Caco-2 (cell line): ENCODE data around the gene XPR1. TPM values are rescaled to one million over a fixed set of nuclear protein-coding genes. Genes with fewer than 3 reads are reported as not detected.

Source experiments
- BruUV-seq: library from RNA; stranded (reverse); fragments of 400-500 nt; replicated peaks from 2 replicates; lab custom pipeline; 2021; lab: Mats Ljungman, UMichigan
- CTCF ChIA-PET: fragments of 300-600 bp; sonication (Branson Sonifier 250); formaldehyde crosslinking; loops from one replicate; lab custom pipeline; 2022; ENCODE audit warnings: antibody characterized with exemption; lab: Charles Lee
- POLR2A ChIA-PET: fragments of 300-600 bp; sonication (Branson Sonifier 250); formaldehyde crosslinking; loops from one replicate; lab custom pipeline; 2022; ENCODE audit warnings: antibody characterized with exemption; lab: Charles Lee
- DNase-seq, 2 experiments: peaks; one replicate each; pipeline versions ENCODE4 v3.0.0 to v3.0.0-alpha.2; 2020 to 2022
- H3K27me3 ChIP-seq: replicated peaks from 2 replicates; pipeline ENCODE4 v1.6.0; 2011; ENCODE audit warnings: low read length; ENCODE audit not compliant: control insufficient read depth, insufficient read depth
- H3K36me3 ChIP-seq: 2 replicates; pipeline ENCODE4 v1.5.1; 2011; ENCODE audit warnings: low read length; ENCODE audit not compliant: control insufficient read depth, insufficient read depth
- H3K4me1 ChIP-seq: fragments of 250-450 bp; sonication (Bioruptor Pico); 2 replicates; pipeline ENCODE4 v1.5.1; 2020; ENCODE audit warnings: mild to moderate bottlenecking
- H3K4me3 ChIP-seq: 2 replicates; pipeline ENCODE4 v1.5.1; 2011; ENCODE audit warnings: low read depth, mild to moderate bottlenecking, control low read depth, low read length
- H3K9me3 ChIP-seq: fragments of 250-450 bp; sonication (Bioruptor Pico); 2 replicates; pipeline ENCODE4 v1.5.1; 2020; ENCODE audit warnings: mild to moderate bottlenecking, moderate library complexity
- H3K27ac Mint-ChIP-seq: one replicate; pipeline ENCODE4 v1.8.0; 2022; ENCODE audit warnings: mixed read lengths; ENCODE audit not compliant: unreplicated experiment
- H3K27me3 Mint-ChIP-seq: one replicate; pipeline ENCODE4 v1.8.0; 2022; ENCODE audit warnings: mixed read lengths; ENCODE audit not compliant: insufficient read depth, unreplicated experiment
- H3K36me3 Mint-ChIP-seq: one replicate; pipeline ENCODE4 v1.8.0; 2022; ENCODE audit warnings: mild to moderate bottlenecking, mixed read lengths; ENCODE audit not compliant: insufficient read depth, unreplicated experiment
- H3K4me1 Mint-ChIP-seq: one replicate; pipeline ENCODE4 v1.8.0; 2022; ENCODE audit warnings: low read depth, mixed read lengths; ENCODE audit not compliant: unreplicated experiment
- H3K4me3 Mint-ChIP-seq: one replicate; pipeline ENCODE4 v1.8.0; 2022; ENCODE audit warnings: mild to moderate bottlenecking, moderate library complexity, mixed read lengths; ENCODE audit not compliant: unreplicated experiment
- H3K9me3 Mint-ChIP-seq: one replicate; pipeline ENCODE4 v1.8.0; 2022; ENCODE audit warnings: mixed read lengths; ENCODE audit not compliant: unreplicated experiment
- intact Hi-C: fragments of 100-400 bp; cut with micrococcal nuclease; formaldehyde crosslinking; loops from one replicate; pipeline ENCODE4 v1.10.0; 2022; ENCODE audit not compliant: unreplicated experiment
- total RNA-seq: library from RNA; stranded (reverse); gene quantifications from 2 replicates; pipeline ENCODE4 v1.2.3, GENCODE V29; 2022
- TF ChIP-seq, protein P1 (sequence below), 2 experiments: fragments of 200-600 bp in 1 of 2; IDR thresholded peaks; 1 replicate in 1 of 2; 2 replicates in 1 of 2; pipeline versions ENCODE4 v1.5.1 to v1.8.0; 2011 to 2022; ENCODE audit warnings: antibody characterized with exemption in 1 of 2, control low read depth in 1 of 2, inconsistent platforms in 1 of 2, low read depth in 1 of 2, low read length in 1 of 2, mild to moderate bottlenecking in 1 of 2, moderate library complexity in 1 of 2; ENCODE audit not compliant: insufficient read depth in 1 of 2, severe bottlenecking in 1 of 2, unreplicated experiment in 1 of 2

XPR1 gene
- total RNA-seq, 1 experiment from 2014 or later: 34.4 TPM

- H3K4me1 Mint-ChIP-seq: peaks cover 19% of the 10 kb centered on the region
- Histone ChIP-seq H3K9me3 (no peaks in the 10 kb centered on the region), H3K27me3 (no peaks in the 10 kb centered on the region), H3K4me1 (peaks cover 35% of the 10 kb centered on the region), H3K36me3 (no peaks in the 10 kb centered on the region), H3K4me3 (no peak overlapping the region)
- H3K27me3 Mint-ChIP-seq: no peaks in the 10 kb centered on the region
- no TSS peak for BruUV-seq
- DNase-seq: no peak
- ChIA-PET CTCF (no interaction called here), POLR2A (no interaction called here)
- intact Hi-C loops: no loop called here
- H3K27ac Mint-ChIP-seq: no peak overlapping the region
- TF ChIP-seq, protein P1, sequence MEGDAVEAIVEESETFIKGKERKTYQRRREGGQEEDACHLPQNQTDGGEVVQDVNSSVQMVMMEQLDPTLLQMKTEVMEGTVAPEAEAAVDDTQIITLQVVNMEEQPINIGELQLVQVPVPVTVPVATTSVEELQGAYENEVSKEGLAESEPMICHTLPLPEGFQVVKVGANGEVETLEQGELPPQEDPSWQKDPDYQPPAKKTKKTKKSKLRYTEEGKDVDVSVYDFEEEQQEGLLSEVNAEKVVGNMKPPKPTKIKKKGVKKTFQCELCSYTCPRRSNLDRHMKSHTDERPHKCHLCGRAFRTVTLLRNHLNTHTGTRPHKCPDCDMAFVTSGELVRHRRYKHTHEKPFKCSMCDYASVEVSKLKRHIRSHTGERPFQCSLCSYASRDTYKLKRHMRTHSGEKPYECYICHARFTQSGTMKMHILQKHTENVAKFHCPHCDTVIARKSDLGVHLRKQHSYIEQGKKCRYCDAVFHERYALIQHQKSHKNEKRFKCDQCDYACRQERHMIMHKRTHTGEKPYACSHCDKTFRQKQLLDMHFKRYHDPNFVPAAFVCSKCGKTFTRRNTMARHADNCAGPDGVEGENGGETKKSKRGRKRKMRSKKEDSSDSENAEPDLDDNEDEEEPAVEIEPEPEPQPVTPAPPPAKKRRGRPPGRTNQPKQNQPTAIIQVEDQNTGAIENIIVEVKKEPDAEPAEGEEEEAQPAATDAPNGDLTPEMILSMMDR (IDR thresholded peaks at IDR 0.05; ENCODE audit: insufficient read depth in 1 of 2, low read depth in 1 of 2, low read length in 1 of 2, severe bottlenecking in 1 of 2, unreplicated experiment in 1 of 2): no peak
- no peaks in the 10 kb centered on the region for H3K9me3 Mint-ChIP-seq
- H3K36me3 Mint-ChIP-seq: peaks cover 6% of the 10 kb centered on the region
- no peak overlapping the region for H3K4me3 Mint-ChIP-seq
Measured at GRCh38 chr1:180811298-180811697, 179.5 kb downstream of the XPR1 start.

GRCh38 chr1:180811886-180812285 lies 180.1 kb downstream of the XPR1 start:
- peaks cover 19% of the 10 kb centered on the region for H3K4me1 Mint-ChIP-seq
- H3K27me3 Mint-ChIP-seq: no peaks in the 10 kb centered on the region
- H3K4me3 Mint-ChIP-seq: no peak overlapping the region
- ChIA-PET POLR2A (no interaction called here), CTCF (no interaction called here)
- intact Hi-C loops: no loop called here
- H3K9me3 ChIP-seq: no peaks in the 10 kb centered on the region
- TF ChIP-seq, protein P1 (IDR thresholded peaks at IDR 0.05; ENCODE audit: insufficient read depth in 1 of 2, low read depth in 1 of 2, low read length in 1 of 2, severe bottlenecking in 1 of 2, unreplicated experiment in 1 of 2): no peak
- no peak for DNase-seq
- BruUV-seq: no TSS peak
- H3K4me3 ChIP-seq: no peak overlapping the region
- no peak overlapping the region for H3K27ac Mint-ChIP-seq
- H3K36me3 Mint-ChIP-seq: peaks cover 6% of the 10 kb centered on the region
- H3K4me1 ChIP-seq: peaks cover 35% of the 10 kb centered on the region
- H3K9me3 Mint-ChIP-seq: no peaks in the 10 kb centered on the region
- no peaks in the 10 kb centered on the region for H3K27me3 ChIP-seq
- no peaks in the 10 kb centered on the region for H3K36me3 ChIP-seq

DNA sequence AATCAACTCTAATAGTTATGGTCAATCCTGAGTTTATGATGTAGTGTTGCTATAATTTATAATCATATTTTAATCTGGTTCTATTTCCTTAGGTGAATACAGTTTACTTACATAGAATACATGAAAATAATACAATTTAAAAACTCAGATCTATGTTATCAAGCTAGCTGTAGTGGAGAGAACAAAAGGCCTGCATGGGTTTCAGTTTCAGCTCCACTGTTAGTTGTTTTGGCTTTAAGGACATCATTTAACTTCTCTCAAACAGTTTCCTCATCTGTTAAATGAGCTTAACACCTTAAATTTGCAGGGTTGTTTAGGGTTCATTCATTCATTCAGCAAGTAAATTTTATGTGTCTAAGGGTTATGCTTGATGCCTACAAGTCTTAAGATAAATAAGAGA lies 182.4 kb downstream of the XPR1 start:
- Mint-ChIP-seq H3K9me3 (no peaks in the 10 kb centered on the region), H3K27ac (no peak overlapping the region), H3K4me3 (peak overlapping the region; percentile 41), H3K4me1 (peaks cover 19% of the 10 kb centered on the region), H3K36me3 (peaks cover 6% of the 10 kb centered on the region), H3K27me3 (no peaks in the 10 kb centered on the region)
- POLR2A ChIA-PET: no interaction called here
- H3K4me3 ChIP-seq: no peak overlapping the region
- TF ChIP-seq, protein P1 (IDR thresholded peaks at IDR 0.05; ENCODE audit: insufficient read depth in 1 of 2, low read depth in 1 of 2, low read length in 1 of 2, severe bottlenecking in 1 of 2, unreplicated experiment in 1 of 2): no peak
- BruUV-seq: no TSS peak
- CTCF ChIA-PET: no interaction called here
- H3K4me1 ChIP-seq: peaks cover 35% of the 10 kb centered on the region
- intact Hi-C loops: loop anchor here (2.0 kb wide), 1 partner anchor 173 kb away; no protein-coding TSS in a partner anchor
- H3K36me3 ChIP-seq: no peaks in the 10 kb centered on the region
- no peak for DNase-seq
- no peaks in the 10 kb centered on the region for H3K9me3 ChIP-seq
- H3K27me3 ChIP-seq: no peaks in the 10 kb centered on the region
